Fibroblast of lung (primary cell): ENCODE data around the gene ALDH18A1. TPM values are rescaled to one million over a fixed set of nuclear protein-coding genes. Genes with fewer than 3 reads are reported as not detected.
A peak's percentile ranks its signal among the peaks of the same experiment; 100 is the strongest.

Source experiments
- DNase-seq, 2 donors: peaks; one replicate each; pipeline versions ENCODE4 v3.0.0 to v3.0.0-alpha.2; 2010; ENCODE audit warnings: low read depth in 2 of 2
- H2AFZ ChIP-seq: 2 replicates; pipeline ENCODE4 v1.5.1; 2012; ENCODE audit warnings: low read length, control low read depth, inconsistent platforms
- H3K27ac ChIP-seq: 2 replicates; pipeline ENCODE4 v1.5.1; 2011; ENCODE audit warnings: low read length, control low read depth; ENCODE audit not compliant: insufficient read depth
- H3K27me3 ChIP-seq: 2 replicates; pipeline ENCODE4 v1.5.1; 2011; ENCODE audit warnings: mild to moderate bottlenecking, low read length; ENCODE audit not compliant: control insufficient read depth, insufficient read depth
- H3K36me3 ChIP-seq: 2 replicates; pipeline ENCODE4 v1.5.1; 2011; ENCODE audit warnings: low read length; ENCODE audit not compliant: control insufficient read depth, insufficient read depth
- H3K4me1 ChIP-seq: 2 replicates; pipeline ENCODE4 v1.5.1; 2011; ENCODE audit warnings: low read length; ENCODE audit not compliant: control insufficient read depth, insufficient read depth; ENCODE audit errors: extremely low read depth
- H3K4me2 ChIP-seq: 2 replicates; pipeline ENCODE4 v1.5.1; 2011; ENCODE audit warnings: low read length, control low read depth; ENCODE audit not compliant: insufficient read depth; ENCODE audit errors: extremely low read depth
- H3K4me3 ChIP-seq, 4 experiments: fragments of 200-600 bp in 1 of 4; sonication (generic) in 1 of 4; replicated peaks in 1 of 4; 2 replicates each; pipeline ENCODE4 v1.5.1; 2011 to 2016; ENCODE audit warnings: low read length in 4 of 4, low read depth in 3 of 4, mild to moderate bottlenecking in 3 of 4, control low read depth in 2 of 4, inconsistent platforms in 1 of 4, mixed read lengths in 1 of 4; ENCODE audit not compliant: insufficient read depth in 1 of 4; ENCODE audit errors: control extremely low read depth in 1 of 4
- H3K79me2 ChIP-seq: 2 replicates; pipeline ENCODE4 v1.5.1; 2012; ENCODE audit warnings: mild to moderate bottlenecking, low read length, inconsistent platforms; ENCODE audit not compliant: control insufficient read depth, insufficient read depth
- H3K9ac ChIP-seq: 2 replicates; pipeline ENCODE4 v1.5.1; 2011; ENCODE audit warnings: mild to moderate bottlenecking, low read length, control low read depth; ENCODE audit not compliant: insufficient read depth
- H3K9me3 ChIP-seq: 2 replicates; pipeline ENCODE4 v1.5.1; 2012; ENCODE audit warnings: low read depth, low read length; ENCODE audit not compliant: control insufficient read depth, insufficient read depth
- H4K20me1 ChIP-seq: 2 replicates; pipeline ENCODE4 v1.5.1; 2011; ENCODE audit warnings: low read length; ENCODE audit not compliant: control insufficient read depth, insufficient read depth; ENCODE audit errors: extremely low read depth
- CTCF ChIP-seq, 2 donors: IDR thresholded peaks in 1 of 2; conservative IDR thresholded peaks in 1 of 2; 1 replicate in 1 of 2; 2 replicates in 1 of 2; pipeline ENCODE4 v1.5.1; 2011 to 2012; ENCODE audit warnings: low read length in 2 of 2, control low read depth in 1 of 2, inconsistent platforms in 1 of 2, low read depth in 1 of 2, mild to moderate bottlenecking in 1 of 2
- EZH2 ChIP-seq: IDR thresholded peaks from 2 replicates; pipeline ENCODE4 v1.5.1; 2012; ENCODE audit warnings: low read length, control low read depth, mild to moderate bottlenecking; ENCODE audit errors: missing control alignments
- polyA minus RNA-seq: library from RNA; depleted of rRNA, polyadenylated mRNA; stranded (reverse); fragments of >200 nt; gene quantifications from 2 replicates; pipeline ENCODE4 v1.2.3, GENCODE V29; 2011; ENCODE audit warnings: low replicate concordance
- polyA plus RNA-seq, 2 donors: library from polyadenylated mRNA; depleted of rRNA in 1 of 2; stranded (reverse) in 1 of 2; unstranded in 1 of 2; fragments of >200 nt; gene quantifications; 2 replicates each; pipeline ENCODE4 v1.2.1, GENCODE V29; 2011 to 2012; ENCODE audit warnings: missing spikeins in 1 of 2
- total RNA-seq: library from RNA; depleted of rRNA; stranded (reverse); fragments of >200 nt; gene quantifications from 2 replicates; pipeline ENCODE4 v1.2.1, GENCODE V29; 2014

ALDH18A1 gene
- total RNA-seq = 80.4 and 85.7 TPM in 2 replicates
- polyA plus RNA-seq = 73.1 and 84.4 TPM in 2 replicates
- 61.3 and 65.6 TPM in 2 replicates for polyA plus RNA-seq (2012)
- polyA minus RNA-seq = 144 and 165 TPM in 2 replicates

- Histone ChIP-seq H3K9me3 (no peaks in the 10 kb centered on the region), H3K4me2 (peak within 1 kb of the TSS; percentile 96), H2AFZ (peak within 1 kb of the TSS; percentile 87), H4K20me1 (no peaks in the 10 kb centered on the region), H3K27ac (peak within 1 kb of the TSS; percentile 77), H3K79me2 (peaks cover 24% of the 10 kb centered on the region), H3K9ac (peak within 1 kb of the TSS; percentile 65), H3K4me3 (peak within 1 kb of the TSS; percentile 85 to 97 (median 91)), H3K27me3 (no peaks in the 10 kb centered on the region), H3K4me1 (no peaks in the 10 kb centered on the region), H3K36me3 (peaks cover 8% of the 10 kb centered on the region)
- peak; percentile 88 to 89 for DNase-seq
- TF ChIP-seq CTCF (conservative IDR thresholded peaks at IDR 0.05 in 1 of 2, IDR thresholded peaks at IDR 0.05 in 1 of 2; ENCODE audit: low read depth in 1 of 2, low read length in 2 of 2) (no peak), EZH2 (no peak)
These were observed at the start of gene ALDH18A1 for GRCh38 chr10:95656291-95657164. ALDH18A1 (minus strand) TSS chr10:95656711; CDS start chr10:95653377, 3,334 bp downstream.

DNA sequence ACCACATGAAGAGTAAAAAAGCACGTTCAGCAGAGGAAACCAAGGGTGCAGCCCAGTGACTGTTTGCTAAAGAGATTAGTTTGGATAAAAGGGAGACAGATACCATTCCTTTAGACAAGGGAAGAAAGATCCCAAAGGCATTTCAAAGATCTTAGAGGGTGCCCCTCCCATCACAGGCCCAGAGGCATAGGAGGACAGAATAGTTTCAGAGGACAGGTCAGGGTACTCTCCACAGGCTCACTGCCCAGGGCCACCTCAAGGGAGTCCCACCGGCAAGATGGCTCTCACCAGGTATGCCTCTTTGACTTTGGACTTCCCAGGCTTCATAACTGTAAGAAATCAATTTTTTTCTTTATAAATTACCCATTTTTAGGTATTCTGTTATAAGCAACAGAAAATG lies 41.9 kb upstream of the ALDH18A1 start:
- TF ChIP-seq EZH2 (no peak), CTCF (conservative IDR thresholded peaks at IDR 0.05 in 1 of 2, IDR thresholded peaks at IDR 0.05 in 1 of 2; ENCODE audit: low read depth in 1 of 2, low read length in 2 of 2) (no peak)
- Histone ChIP-seq H3K27me3 (no peaks in the 10 kb centered on the region), H3K9me3 (no peaks in the 10 kb centered on the region), H3K4me3 (no peak overlapping the region), H2AFZ (no peak overlapping the region), H3K4me2 (no peak overlapping the region), H3K4me1 (no peaks in the 10 kb centered on the region), H4K20me1 (no peaks in the 10 kb centered on the region), H3K36me3 (no peaks in the 10 kb centered on the region), H3K79me2 (no peaks in the 10 kb centered on the region), H3K9ac (no peak overlapping the region), H3K27ac (no peak overlapping the region)
- DNase-seq = no peak

GRCh38 chr10:95697429-95697828 lies 40.9 kb upstream of the ALDH18A1 start:
- Histone ChIP-seq H3K36me3 (no peaks in the 10 kb centered on the region), H4K20me1 (no peaks in the 10 kb centered on the region), H2AFZ (no peak overlapping the region), H3K9ac (no peak overlapping the region), H3K9me3 (no peaks in the 10 kb centered on the region), H3K79me2 (peaks cover 5% of the 10 kb centered on the region), H3K4me2 (no peak overlapping the region), H3K4me1 (no peaks in the 10 kb centered on the region), H3K27me3 (no peaks in the 10 kb centered on the region), H3K4me3 (no peak overlapping the region), H3K27ac (no peak overlapping the region)
- DNase-seq = no peak
- TF ChIP-seq CTCF (conservative IDR thresholded peaks at IDR 0.05 in 1 of 2, IDR thresholded peaks at IDR 0.05 in 1 of 2; ENCODE audit: low read depth in 1 of 2, low read length in 2 of 2) = no peak
- TF ChIP-seq EZH2 = no peak
